HEK293T (cell line): ENCODE measurements around the gene RTCB.

ENCODE experiments used
- CTCF ChIA-PET: fragments of 350-600 bp; formaldehyde crosslinking; extraction: SDS; loops from one replicate; lab custom pipeline; 2021; ENCODE audit warnings: antibody characterized with exemption, inconsistent platforms; lab: Yijun Ruan, JAX
- POLR2A ChIA-PET: fragments of 350-600 bp; formaldehyde crosslinking; extraction: SDS; loops from one replicate; lab custom pipeline; 2020; ENCODE audit warnings: antibody characterized with exemption, inconsistent platforms; lab: Yijun Ruan, JAX
- DNase-seq: peaks from one replicate; pipeline ENCODE4 v3.0.0; 2012; ENCODE audit warnings: mixed read lengths; ENCODE audit errors: extremely low spot score
- ARNT ChIP-seq: fragments of 450-650 bp; IDR thresholded peaks from 2 replicates; pipeline ENCODE4 v1.6.1; 2017; ENCODE audit warnings: mild to moderate bottlenecking
- BHLHE40 ChIP-seq: fragments of 450-650 bp; IDR thresholded peaks from 2 replicates; pipeline ENCODE4 v1.6.1; 2016; ENCODE audit warnings: mild to moderate bottlenecking, moderate library complexity, borderline replicate concordance
- CTBP1 ChIP-seq: fragments of 450-650 bp; IDR thresholded peaks from 2 replicates; pipeline ENCODE4 v1.6.1; 2016; ENCODE audit warnings: borderline replicate concordance
- ELF4 ChIP-seq: fragments of 450-650 bp; IDR thresholded peaks from 2 replicates; pipeline ENCODE4 v1.6.1; 2017; ENCODE audit warnings: antibody characterized with exemption
- FOXA1 ChIP-seq: fragments of 450-650 bp; IDR thresholded peaks from 2 replicates; pipeline ENCODE4 v1.6.1; 2016; ENCODE audit warnings: mild to moderate bottlenecking
- FOXK2 ChIP-seq: fragments of 450-650 bp; IDR thresholded peaks from 2 replicates; pipeline ENCODE4 v1.6.1; 2016; ENCODE audit warnings: mild to moderate bottlenecking
- FOXM1 ChIP-seq: fragments of 450-650 bp; IDR thresholded peaks from 2 replicates; pipeline ENCODE4 v1.6.1; 2017; ENCODE audit warnings: mild to moderate bottlenecking, borderline replicate concordance
- HDGF ChIP-seq: fragments of 450-650 bp; IDR thresholded peaks from 2 replicates; pipeline ENCODE4 v1.6.1; 2017; ENCODE audit warnings: antibody characterized with exemption, borderline replicate concordance
- L3MBTL2 ChIP-seq: fragments of 450-650 bp; conservative IDR thresholded peaks from 2 replicates; pipeline ENCODE4 v1.6.1; 2016; ENCODE audit warnings: mild to moderate bottlenecking
- LEF1 ChIP-seq: fragments of 450-650 bp; IDR thresholded peaks from 2 replicates; pipeline ENCODE4 v1.6.1; 2017; ENCODE audit warnings: mild to moderate bottlenecking, borderline replicate concordance
- NFRKB ChIP-seq: fragments of 450-650 bp; IDR thresholded peaks from 2 replicates; pipeline ENCODE4 v1.6.1; 2016; ENCODE audit warnings: mild to moderate bottlenecking, moderate library complexity
- PKNOX1 ChIP-seq: fragments of 450-650 bp; IDR thresholded peaks from 2 replicates; pipeline ENCODE4 v1.6.1; 2016
- SP1 ChIP-seq: fragments of 450-650 bp; IDR thresholded peaks from 2 replicates; pipeline ENCODE4 v1.6.1; 2017
- SUZ12 ChIP-seq: fragments of 450-650 bp; IDR thresholded peaks from 2 replicates; pipeline ENCODE4 v1.6.1; 2016; ENCODE audit warnings: mild to moderate bottlenecking
- TARDBP ChIP-seq: fragments of 450-650 bp; IDR thresholded peaks from 2 replicates; pipeline ENCODE4 v1.6.1; 2016
- ZNF384 ChIP-seq: fragments of 450-650 bp; IDR thresholded peaks from 2 replicates; pipeline ENCODE4 v1.6.1; 2016

RTCB gene

DNA sequence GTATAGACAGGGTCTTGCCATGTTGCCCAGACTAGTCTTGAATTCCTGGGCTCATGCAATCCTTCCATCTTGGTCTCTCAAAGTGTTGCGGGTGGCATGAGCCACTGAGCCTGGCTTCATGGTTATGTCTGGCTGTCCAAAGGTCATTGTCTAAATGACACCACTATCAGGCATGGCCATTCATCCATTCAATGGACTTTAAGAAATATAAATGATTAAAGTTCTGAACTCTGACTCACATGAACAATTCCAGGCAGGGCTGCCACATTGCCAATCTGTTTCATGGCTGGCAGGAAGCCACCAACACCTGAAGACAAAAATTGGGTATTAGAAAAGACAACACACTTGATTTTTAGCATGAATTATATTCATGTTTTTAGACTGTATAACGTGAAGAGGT, 4.1 kb downstream of the RTCB start:
- TF ChIP-seq LEF1: no peak
- TF ChIP-seq SUZ12: no peak
- TF ChIP-seq FOXM1: no peak
- TF ChIP-seq ELF4: no peak
- DNase-seq: no peak
- ChIA-PET POLR2A (no interaction called here), CTCF (no interaction called here)

DNA sequence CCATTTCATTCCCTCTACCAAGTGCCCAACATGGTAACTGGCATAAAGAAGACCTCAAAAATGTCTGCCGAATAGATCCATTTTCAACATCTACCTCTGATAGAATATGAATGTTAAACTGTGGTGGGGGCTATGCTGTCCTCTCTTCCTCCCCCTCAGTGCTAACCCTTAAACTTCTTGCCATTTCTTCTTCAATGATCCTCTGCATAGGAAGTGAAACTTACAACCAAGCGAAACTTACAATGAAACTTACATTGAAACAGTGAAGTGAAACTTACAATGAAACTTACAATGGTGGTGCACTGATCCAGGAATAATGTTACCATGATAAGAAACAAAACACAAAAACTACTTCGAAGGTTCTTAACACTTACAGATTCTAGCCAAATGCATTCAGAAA, 4.7 kb downstream of the RTCB start:
- CTCF ChIA-PET: no interaction called here
- POLR2A ChIA-PET: no interaction called here
- no peak for DNase-seq
- TF ChIP-seq ELF4: no peak
- no peak for TF ChIP-seq L3MBTL2
- no peak for TF ChIP-seq NFRKB
- TF ChIP-seq BHLHE40: no peak
- TF ChIP-seq SUZ12: no peak
- TF ChIP-seq CTBP1: no peak
- no peak for TF ChIP-seq SP1
- TF ChIP-seq ARNT: no peak
- no peak for TF ChIP-seq TARDBP
- no peak for TF ChIP-seq PKNOX1
- no peak for TF ChIP-seq FOXK2
- TF ChIP-seq ZNF384: no peak
- no peak for TF ChIP-seq LEF1

DNA sequence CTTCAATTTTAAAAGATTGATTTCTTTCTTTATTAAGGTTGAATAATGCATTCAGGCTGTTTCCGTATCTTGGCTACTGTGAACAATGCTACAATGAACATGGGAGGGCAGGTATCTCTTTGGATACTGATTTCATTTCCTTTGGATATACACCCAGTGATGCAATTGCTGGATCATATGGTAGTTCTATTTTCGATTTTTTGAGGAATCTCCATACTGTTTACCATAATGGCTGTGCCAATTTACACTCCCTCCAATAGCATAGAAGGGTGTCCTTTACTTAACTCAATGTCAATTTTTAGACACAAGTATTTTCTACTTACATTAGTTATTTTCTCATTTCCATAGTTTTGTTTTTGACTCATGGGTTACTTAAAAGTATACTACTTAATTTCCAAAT, 8.0 kb downstream of the RTCB start:
- POLR2A ChIA-PET: no interaction called here
- DNase-seq: no peak
- CTCF ChIA-PET: no interaction called here
- TF ChIP-seq FOXM1 (no peak), NFRKB (no peak), TARDBP (no peak), SUZ12 (no peak), ELF4 (no peak), LEF1 (no peak), PKNOX1 (no peak), BHLHE40 (no peak), FOXA1 (no peak), SP1 (no peak), HDGF (no peak), ZNF384 (no peak), FOXK2 (no peak), CTBP1 (no peak), L3MBTL2 (no peak), ARNT (no peak)

GRCh38 chr22:32401486-32401885, 10.6 kb downstream of the RTCB start:
- TF ChIP-seq LEF1: no peak
- no peak for TF ChIP-seq ELF4
- ChIA-PET CTCF (no interaction called here), POLR2A (interaction anchor here (3.1 kb wide), 1 partner anchor 10 kb away, joined by 16 read pairs; the partner anchor contains the start of gene RTCB)
- DNase-seq: no peak

DNA sequence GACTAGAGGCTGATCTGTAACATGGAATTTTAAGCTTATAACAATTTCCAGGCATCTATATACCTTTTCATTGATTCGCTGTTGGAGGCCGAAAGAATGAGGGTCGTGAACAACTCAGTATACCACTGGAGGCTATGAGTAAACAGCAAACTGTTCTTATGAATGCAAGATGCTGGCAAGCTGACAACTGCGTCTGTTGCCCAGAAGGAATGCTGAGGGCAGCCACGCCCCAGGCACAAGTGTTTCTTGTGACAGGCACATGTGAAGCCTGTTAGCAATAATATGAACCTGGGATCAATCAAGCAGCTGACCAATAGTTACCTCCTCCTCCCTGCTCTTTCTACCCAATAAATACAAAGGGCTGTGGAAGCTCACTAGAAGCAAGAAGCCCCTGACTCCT, 15.3 kb downstream of the RTCB start:
- TF ChIP-seq HDGF (no peak), LEF1 (no peak), FOXK2 (no peak), ZNF384 (no peak), L3MBTL2 (no peak), CTBP1 (no peak), PKNOX1 (no peak), BHLHE40 (no peak), ELF4 (no peak), FOXA1 (no peak), ARNT (no peak), SP1 (no peak), FOXM1 (no peak), SUZ12 (no peak), TARDBP (no peak)
- CTCF ChIA-PET: no interaction called here
- POLR2A ChIA-PET: no interaction called here

DNA sequence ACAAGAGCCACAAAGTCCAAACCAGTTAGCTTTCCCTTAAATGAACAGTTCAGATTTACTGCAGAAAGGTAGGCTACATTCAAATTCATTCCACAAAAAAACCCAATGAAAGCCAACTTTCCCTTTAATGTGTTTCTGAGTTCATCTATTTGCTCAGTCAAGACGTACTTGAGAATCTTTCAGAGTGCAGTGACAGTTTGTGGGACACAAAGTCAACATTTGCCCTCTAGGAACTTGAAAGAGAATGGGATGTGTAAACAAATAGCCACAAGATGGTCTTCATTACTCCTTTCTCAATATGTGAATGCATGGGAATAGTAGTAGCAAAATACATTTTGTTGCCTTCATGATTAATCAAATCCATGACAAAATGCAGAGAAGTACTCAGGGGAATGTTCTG, 15.8 kb downstream of the RTCB start:
- TF ChIP-seq LEF1 (no peak), SP1 (no peak), FOXM1 (no peak), FOXA1 (no peak), ELF4 (no peak), BHLHE40 (no peak), HDGF (no peak), L3MBTL2 (no peak), PKNOX1 (no peak), TARDBP (no peak), FOXK2 (no peak), NFRKB (no peak), SUZ12 (no peak), CTBP1 (no peak), ZNF384 (no peak), ARNT (no peak)
- ChIA-PET POLR2A (no interaction called here), CTCF (no interaction called here)
- DNase-seq: no peak

More for the DNA sequence above, 15.3 kb downstream of the RTCB start:
- no peak for DNase-seq
